Measurements from ENCODE around the gene ZIC1. TPM values are rescaled to one million over a fixed set of nuclear protein-coding genes. Genes with fewer than 3 reads are reported as not detected.

Gene ZIC1
- total and polyA plus RNA-seq, 9 of the 15 experiments (the other 6 are each of a cell fraction or from before 2014, with no cell fraction given), result 0.21 to 0.42 TPM; not detected in 7

- TF ChIP-seq MLLT1 (IDR thresholded peaks at IDR 0.05), result no peak
- TF ChIP-seq BRD9 (IDR thresholded peaks at IDR 0.05; ENCODE audit: low read depth, partially characterized antibody), result no peak
- no peak for TF ChIP-seq ZNF3 (CRISPR knock-in tag; IDR thresholded peaks at IDR 0.05)
- TF ChIP-seq ZNF133 (CRISPR knock-in tag; IDR thresholded peaks at IDR 0.05), result no peak
- TF ChIP-seq CBX2 (IDR thresholded peaks at IDR 0.05; ENCODE audit: insufficient read depth, low read length, poor library complexity, severe bottlenecking), result no peak
- TF ChIP-seq SIN3B (IDR thresholded peaks at IDR 0.05; ENCODE audit: low read depth), result no peak
- TF ChIP-seq TBL1XR1 (IDR thresholded peaks at IDR 0.05; ENCODE audit: low read length in 2 of 2), result no peak
- TF ChIP-seq ZFPM2 (CRISPR knock-in tag; IDR thresholded peaks at IDR 0.05), result no peak
- no peak for TF ChIP-seq PRDM10 (IDR thresholded peaks at IDR 0.05; ENCODE audit: partially characterized antibody)
- TF ChIP-seq TEAD1 (CRISPR knock-in tag; IDR thresholded peaks at IDR 0.05), result no peak
- no peak for TF ChIP-seq CREB5 (CRISPR knock-in tag; IDR thresholded peaks at IDR 0.05)
Measured at GRCh38 chr3:147419781-147420224, 10.6 kb downstream of the ZIC1 start (continued).
